Tibial nerve (tissue), 3 donors: ENCODE data around the gene OR6X1.

Source experiments
- POLR2A ChIP-seq, 2 donors: fragments of 450-650 bp; IDR thresholded peaks; one replicate each; pipeline ENCODE4 v1.6.1; 2017; ENCODE audit warnings: antibody characterized with exemption in 2 of 2, mild to moderate bottlenecking in 2 of 2, moderate library complexity in 2 of 2
- TF ChIP-seq, protein P1 (sequence below), 5 experiments: fragments of 200-600 bp in 3 of 5; fragments of 450-650 bp in 2 of 5; sonication (generic) in 3 of 5; IDR thresholded peaks; one replicate each; pipeline ENCODE4 v1.5.1; 2016 to 2019; ENCODE audit warnings: antibody characterized with exemption in 5 of 5, mild to moderate bottlenecking in 3 of 5, moderate library complexity in 2 of 5

DNA sequence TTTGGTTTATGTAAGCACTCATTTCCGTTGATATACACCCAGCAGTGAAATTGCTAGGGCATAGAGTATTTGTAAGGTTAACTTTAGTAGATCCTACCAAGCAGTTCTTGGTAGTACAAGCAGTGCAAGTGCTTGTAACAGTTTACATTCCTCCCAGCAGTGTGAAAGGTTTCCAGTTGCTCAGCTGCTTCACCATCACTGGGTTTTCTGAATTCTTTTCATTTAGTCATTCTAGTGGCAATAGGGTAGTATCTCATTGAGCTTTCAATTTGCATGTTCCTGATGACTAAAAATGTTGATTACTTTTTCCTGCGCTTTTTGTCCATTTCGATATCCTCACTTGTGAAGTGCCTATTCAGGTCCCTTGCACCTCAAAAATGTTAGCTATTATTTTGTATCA is 47.1 kb downstream of the OR6X1 start:
- TF ChIP-seq, protein P1, sequence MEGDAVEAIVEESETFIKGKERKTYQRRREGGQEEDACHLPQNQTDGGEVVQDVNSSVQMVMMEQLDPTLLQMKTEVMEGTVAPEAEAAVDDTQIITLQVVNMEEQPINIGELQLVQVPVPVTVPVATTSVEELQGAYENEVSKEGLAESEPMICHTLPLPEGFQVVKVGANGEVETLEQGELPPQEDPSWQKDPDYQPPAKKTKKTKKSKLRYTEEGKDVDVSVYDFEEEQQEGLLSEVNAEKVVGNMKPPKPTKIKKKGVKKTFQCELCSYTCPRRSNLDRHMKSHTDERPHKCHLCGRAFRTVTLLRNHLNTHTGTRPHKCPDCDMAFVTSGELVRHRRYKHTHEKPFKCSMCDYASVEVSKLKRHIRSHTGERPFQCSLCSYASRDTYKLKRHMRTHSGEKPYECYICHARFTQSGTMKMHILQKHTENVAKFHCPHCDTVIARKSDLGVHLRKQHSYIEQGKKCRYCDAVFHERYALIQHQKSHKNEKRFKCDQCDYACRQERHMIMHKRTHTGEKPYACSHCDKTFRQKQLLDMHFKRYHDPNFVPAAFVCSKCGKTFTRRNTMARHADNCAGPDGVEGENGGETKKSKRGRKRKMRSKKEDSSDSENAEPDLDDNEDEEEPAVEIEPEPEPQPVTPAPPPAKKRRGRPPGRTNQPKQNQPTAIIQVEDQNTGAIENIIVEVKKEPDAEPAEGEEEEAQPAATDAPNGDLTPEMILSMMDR (IDR thresholded peaks at IDR 0.05) = no peak
- no peak for TF ChIP-seq POLR2A (IDR thresholded peaks at IDR 0.05)
